Measurements from ENCODE around the gene RPS28. TPM values are rescaled to one million over a fixed set of nuclear protein-coding genes. Genes with fewer than 3 reads are reported as not detected.

The RPS28 gene
- total and polyA plus RNA-seq, 2 experiments from 2014 or later, result 312 to 693 TPM

- Histone ChIP-seq H3K27me3 (peaks cover 37% of the 10 kb centered on the region), H2AFZ (no peak overlapping the region)
- WGBS (ENCODE audit: low lambda C conversion rate, missing lambda C conversion rate), result 61% methylated on average over 26 of the region's 27 CpGs
Observed at GRCh38 chr19:8336072-8336569, 14.8 kb downstream of the RPS28 start.

GRCh38 chr19:8336660-8337059, 15.4 kb downstream of the RPS28 start:
- Histone ChIP-seq H4K20me1 (ENCODE audit: insufficient read depth, poor library complexity, severe bottlenecking) (no peaks in the 10 kb centered on the region), H3K79me2 (no peaks in the 10 kb centered on the region), H3K36me3 (replicated peaks; ENCODE audit: insufficient read depth, low read depth) (no peaks in the 10 kb centered on the region), H3K27ac (no peak overlapping the region), H2AFZ (no peak overlapping the region), H3K27me3 (peaks cover 41% of the 10 kb centered on the region), H3K4me2 (no peak overlapping the region), H3K4me1 (ENCODE audit: insufficient read depth) (peaks cover 10% of the 10 kb centered on the region), H3K4me3 (no peak overlapping the region), H3K9me3 (ENCODE audit: low read depth) (no peaks in the 10 kb centered on the region), H3K9me2 (replicated peaks; ENCODE audit: insufficient read depth) (no peaks in the 10 kb centered on the region)
- TF ChIP-seq EZH2 (IDR thresholded peaks at IDR 0.05; ENCODE audit: borderline replicate concordance), result no peak
- no peak for TF ChIP-seq EZH2phosphoT487 (IDR thresholded peaks at IDR 0.05; ENCODE audit: low read depth, severe bottlenecking, unreplicated experiment)
- TF ChIP-seq CTCF (IDR thresholded peaks at IDR 0.05; ENCODE audit: poor library complexity), result no peak
- DNase-seq (ENCODE audit: low spot score), result no peak
- 88% methylated on average over 7 of the region's 8 CpGs for WGBS (ENCODE audit: low lambda C conversion rate, missing lambda C conversion rate)

More at GRCh38 chr19:8336072-8336569, 14.8 kb downstream of the RPS28 start:
- H3K9me3 ChIP-seq (ENCODE audit: low read depth), result no peaks in the 10 kb centered on the region
- H3K79me2 ChIP-seq, result no peaks in the 10 kb centered on the region
- H3K4me3 ChIP-seq, result no peak overlapping the region
- H3K36me3 ChIP-seq (replicated peaks; ENCODE audit: insufficient read depth, low read depth), result no peaks in the 10 kb centered on the region
- H3K27ac ChIP-seq, result no peak overlapping the region
- H4K20me1 ChIP-seq (ENCODE audit: insufficient read depth, poor library complexity, severe bottlenecking), result no peaks in the 10 kb centered on the region
- peaks cover 10% of the 10 kb centered on the region for H3K4me1 ChIP-seq (ENCODE audit: insufficient read depth)
- TF ChIP-seq EZH2phosphoT487 (IDR thresholded peaks at IDR 0.05; ENCODE audit: low read depth, severe bottlenecking, unreplicated experiment) (no peak), CTCF (IDR thresholded peaks at IDR 0.05; ENCODE audit: poor library complexity) (no peak), EZH2 (IDR thresholded peaks at IDR 0.05; ENCODE audit: borderline replicate concordance) (no peak)
- H3K4me2 ChIP-seq, result no peak overlapping the region
- H3K9me2 ChIP-seq (replicated peaks; ENCODE audit: insufficient read depth), result no peaks in the 10 kb centered on the region
- DNase-seq (ENCODE audit: low spot score), result no peak

- TF ChIP-seq EZH2 (IDR thresholded peaks at IDR 0.05; ENCODE audit: borderline replicate concordance) (no peak), EZH2phosphoT487 (IDR thresholded peaks at IDR 0.05; ENCODE audit: low read depth, severe bottlenecking, unreplicated experiment) (no peak), CTCF (IDR thresholded peaks at IDR 0.05; ENCODE audit: poor library complexity) (no peak)
- Histone ChIP-seq H4K20me1 (ENCODE audit: insufficient read depth, poor library complexity, severe bottlenecking) (no peaks in the 10 kb centered on the region), H3K4me1 (ENCODE audit: insufficient read depth) (peaks cover 10% of the 10 kb centered on the region), H3K79me2 (no peaks in the 10 kb centered on the region), H3K9me3 (ENCODE audit: low read depth) (no peaks in the 10 kb centered on the region), H2AFZ (no peak overlapping the region), H3K9me2 (replicated peaks; ENCODE audit: insufficient read depth) (no peaks in the 10 kb centered on the region), H3K36me3 (replicated peaks; ENCODE audit: insufficient read depth, low read depth) (no peaks in the 10 kb centered on the region), H3K4me3 (no peak overlapping the region), H3K4me2 (no peak overlapping the region), H3K27ac (no peak overlapping the region), H3K27me3 (peaks cover 44% of the 10 kb centered on the region)
- WGBS (ENCODE audit: low lambda C conversion rate, missing lambda C conversion rate), result 86% methylated on average over 7 of the region's 7 CpGs
- no peak for DNase-seq (ENCODE audit: low spot score)
Observed at GRCh38 chr19:8337728-8338127, 16.4 kb downstream of the RPS28 start.

Measured in hepatocyte (in vitro differentiated cells).